AG09309 (cell line): Measurements from ENCODE around the gene OSBPL7.

Experiments
- DNase-seq: peaks from one replicate; pipeline ENCODE4 v3.0.0-alpha.2; 2010; ENCODE audit warnings: low read depth
- H3K4me3 ChIP-seq: 2 replicates; pipeline ENCODE4 v1.5.1; 2011; ENCODE audit warnings: mild to moderate bottlenecking, low read depth, low read length, moderate library complexity; ENCODE audit not compliant: control insufficient read depth
- CTCF ChIP-seq: IDR thresholded peaks from 2 replicates; pipeline ENCODE4 v1.5.1; 2011; ENCODE audit warnings: mild to moderate bottlenecking, low read depth, low read length, inconsistent platforms; ENCODE audit not compliant: insufficient read depth, control insufficient read depth; ENCODE audit errors: missing control alignments

The OSBPL7 gene

GRCh38 chr17:47812146-47812920, 9.3 kb downstream of the OSBPL7 start:
- TF ChIP-seq CTCF, result no peak
- DNase-seq, result no peak
- H3K4me3 ChIP-seq, result no peak overlapping the region

- H3K4me3 ChIP-seq, result no peak overlapping the region
- no peak for DNase-seq
- TF ChIP-seq CTCF, result no peak
These were observed 9.9 kb downstream of the OSBPL7 start for GRCh38 chr17:47811709-47812108.

DNA sequence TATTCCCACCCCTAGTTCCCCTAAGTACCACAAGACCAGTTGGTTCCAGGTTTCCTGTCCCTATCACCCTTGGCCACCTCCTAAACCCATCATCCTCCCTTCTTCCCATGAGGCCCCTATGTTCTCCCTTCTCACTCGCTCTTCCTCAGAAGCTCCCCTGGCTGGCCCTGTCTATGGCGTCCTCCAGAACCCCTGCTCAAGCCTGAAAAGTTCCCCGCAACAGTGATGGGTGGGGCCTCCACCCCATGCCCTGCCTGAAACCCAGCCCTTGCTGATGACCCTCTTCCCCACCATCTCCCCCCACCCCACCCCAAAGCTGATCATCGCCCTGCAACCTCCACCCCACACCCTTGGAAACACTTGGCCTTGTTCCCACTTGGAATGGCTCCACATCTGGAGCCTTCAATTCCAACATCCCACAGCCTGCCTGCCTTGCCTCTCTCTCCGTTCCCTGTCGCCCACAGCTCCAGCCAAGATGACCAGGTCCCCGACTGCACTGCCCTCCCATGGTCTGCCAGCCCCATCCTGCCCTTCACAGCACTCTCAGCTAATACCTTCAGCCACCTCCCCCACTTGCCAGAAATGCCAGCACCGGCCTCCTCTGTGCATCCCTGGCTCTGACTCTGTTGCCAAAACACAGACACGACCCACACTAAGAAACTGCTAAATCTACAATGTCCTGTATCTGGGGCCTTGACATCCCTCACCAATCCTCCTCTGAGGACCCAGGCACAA, 10.5 kb downstream of the OSBPL7 start:
- no peak for DNase-seq
- no peak for TF ChIP-seq CTCF
- H3K4me3 ChIP-seq, result no peak overlapping the region

GRCh38 chr17:47810200-47810821, 11.3 kb downstream of the OSBPL7 start:
- DNase-seq, result peak; percentile 40
- TF ChIP-seq CTCF, result no peak
- no peak overlapping the region for H3K4me3 ChIP-seq

- no peak for TF ChIP-seq CTCF
- no peak for DNase-seq
These were observed 12.6 kb downstream of the OSBPL7 start for GRCh38 chr17:47808830-47809480.

DNA sequence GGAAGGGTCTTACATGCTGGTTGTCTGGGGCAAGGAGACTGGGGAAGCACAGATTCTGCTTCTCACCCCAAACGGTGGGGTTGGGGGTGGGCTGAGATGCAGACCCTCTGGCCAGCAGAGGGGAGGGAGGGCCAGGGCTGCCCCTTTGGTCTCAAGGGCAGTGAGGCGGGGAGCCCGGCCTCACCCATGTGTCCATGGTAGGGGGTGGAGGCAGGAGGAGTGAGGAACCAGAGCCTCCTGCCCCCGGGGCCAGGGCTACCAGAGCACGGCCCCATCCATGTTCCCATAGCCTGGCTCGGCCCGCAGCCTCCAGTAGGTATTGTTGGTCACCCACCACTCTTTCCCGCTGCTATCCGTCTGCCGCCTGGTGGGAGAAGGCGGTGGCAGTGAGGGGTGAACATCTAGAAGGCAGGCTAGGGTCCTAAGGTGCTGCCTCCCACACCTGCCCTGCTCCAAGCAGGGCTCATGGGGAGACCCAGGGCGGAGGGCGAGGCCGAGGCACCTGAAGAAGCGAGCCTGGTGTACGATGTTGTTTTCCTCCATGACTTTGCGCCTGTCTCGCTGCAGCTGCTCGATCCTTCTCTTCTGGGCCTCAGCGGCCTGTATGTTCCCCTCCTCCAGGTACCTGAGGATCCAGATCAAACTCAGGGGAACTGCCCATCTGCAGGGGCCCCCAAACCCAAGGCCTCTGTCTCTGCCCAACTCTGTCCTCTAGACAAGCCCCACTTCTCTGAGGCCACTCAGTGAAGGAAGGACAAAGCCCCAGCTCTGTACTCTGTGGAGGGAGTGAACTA, 13.4 kb downstream of the OSBPL7 start:
- DNase-seq, result no peak
- no peak for TF ChIP-seq CTCF
- no peak overlapping the region for H3K4me3 ChIP-seq

More at GRCh38 chr17:47808830-47809480, 12.6 kb downstream of the OSBPL7 start:
- no peak overlapping the region for H3K4me3 ChIP-seq
